ENCODE measurements around the gene TMEM255B. TPM values are rescaled to one million over a fixed set of nuclear protein-coding genes. Genes with fewer than 3 reads are reported as not detected.

Gene TMEM255B
- total and polyA plus RNA-seq, 9 of the 15 experiments (the other 6 are each of a cell fraction or from before 2014, with no cell fraction given) = 0.01 to 0.75 (median 0.23) TPM

DNA sequence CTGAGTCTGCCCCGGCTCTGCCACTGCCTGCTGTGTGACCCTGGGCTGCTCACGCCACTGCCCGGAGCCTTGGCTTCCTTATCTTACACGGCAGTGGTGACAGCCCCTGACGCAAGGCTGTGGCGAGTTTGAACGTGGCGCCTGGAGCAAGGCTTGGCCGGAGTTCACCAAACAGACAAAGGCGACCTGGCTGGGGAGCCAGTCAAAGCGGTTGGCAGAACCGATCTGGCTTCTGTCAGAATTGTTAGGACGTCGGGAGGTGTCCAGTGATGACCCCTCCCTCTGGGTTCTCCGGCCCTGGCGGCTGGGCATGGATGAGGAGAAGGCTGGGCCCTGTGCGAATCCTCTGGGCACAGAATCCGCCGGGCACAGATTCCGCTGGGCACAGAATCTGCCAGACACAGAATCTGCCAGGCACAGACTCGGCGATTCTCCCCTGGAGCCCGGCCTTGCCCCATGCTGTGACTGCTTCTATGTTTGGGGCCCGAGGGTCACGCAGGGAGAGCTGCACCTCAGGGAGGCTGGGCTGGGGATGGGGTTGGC lies 11.7 kb upstream of the TMEM255B start:
- Histone ChIP-seq H3K9me1 (ENCODE audit: control insufficient read depth, insufficient read depth, low read length) (no peaks in the 10 kb centered on the region), H3K9ac (ENCODE audit: insufficient read depth in 1 of 2, low read depth in 2 of 2, low read length in 2 of 2) (peak overlapping the region in 1 of 2 experiments; percentile 20; a peak in 1 of 4 replicates), H3K9me3 (replicated peaks; ENCODE audit: control insufficient read depth, insufficient read depth, low read depth, low read length) (no peaks in the 10 kb centered on the region; the same call in 1 of the 2 replicates), H3K27ac (ENCODE audit: extremely low read depth, low read depth, low read length) (no peak overlapping the region), H4K20me1 (replicated peaks; ENCODE audit: control insufficient read depth, insufficient read depth, low read length) (peaks cover 7% of the 10 kb centered on the region; the same call in 1 of the 2 replicates), H3K27me3 (ENCODE audit: control insufficient read depth in 2 of 2, insufficient read depth in 2 of 2, low read length in 2 of 2) (peaks cover 7 to 75% of the 10 kb centered on the region in 2 experiments), H3K4me2 (ENCODE audit: insufficient read depth, low read length) (peak overlapping the region; percentile 14; the same call in 1 of the 2 replicates), H3K4me1 (replicated peaks in 1 of 2; ENCODE audit: control insufficient read depth in 2 of 2, insufficient read depth in 2 of 2, low read length in 2 of 2) (peaks cover 4 to 33% of the 10 kb centered on the region in 2 experiments; a peak in 4 of 5 replicates), H3K4me3 (no peak overlapping the region), H3K79me2 (ENCODE audit: control insufficient read depth, insufficient read depth, low read length) (no peaks in the 10 kb centered on the region), H3K36me3 (ENCODE audit: control insufficient read depth, insufficient read depth, low read length) (no peaks in the 10 kb centered on the region), H2AFZ (ENCODE audit: low read depth, low read length) (no peak overlapping the region)
- BruUV-seq (replicated peaks) = no TSS peak
- ATAC-seq (peak; percentile 53), FAIRE-seq (no peak), DNase-seq (ENCODE audit: extremely low read depth in 1 of 4, low spot score in 3 of 4) (no peak)
- POLR2A ChIA-PET = interaction anchor here (0.6 to 1.2 kb wide), 2 partner anchors 9 to 590 kb away, joined by 3 to 4 read pairs; no protein-coding TSS in a partner anchor
- intact Hi-C loops (cut with micrococcal nuclease) = no loop called here
- 11% methylated on average over 17 of the region's 25 CpGs for WGBS (ENCODE audit: insufficient coverage, low coverage, missing lambda C conversion rate)
- in situ Hi-C loops (cut with MboI) = no loop called here
- CTCF ChIA-PET (ENCODE audit: low intra/inter-chr PET ratio) = interaction anchor here (0.6 kb wide), 1 partner anchor 309 kb away, joined by 3 read pairs; no protein-coding TSS in a partner anchor
- TF ChIP-seq LEF1 (IDR thresholded peaks at IDR 0.05) = no peak
- TF ChIP-seq RBM17 (IDR thresholded peaks at IDR 0.05; ENCODE audit: borderline replicate concordance, low read depth, low read length) = no peak
- no peak for TF ChIP-seq KLF16 (IDR thresholded peaks at IDR 0.05)
- TF ChIP-seq NFXL1 (CRISPR knock-in tag; IDR thresholded peaks at IDR 0.05) = no peak
- TF ChIP-seq, protein P1, sequence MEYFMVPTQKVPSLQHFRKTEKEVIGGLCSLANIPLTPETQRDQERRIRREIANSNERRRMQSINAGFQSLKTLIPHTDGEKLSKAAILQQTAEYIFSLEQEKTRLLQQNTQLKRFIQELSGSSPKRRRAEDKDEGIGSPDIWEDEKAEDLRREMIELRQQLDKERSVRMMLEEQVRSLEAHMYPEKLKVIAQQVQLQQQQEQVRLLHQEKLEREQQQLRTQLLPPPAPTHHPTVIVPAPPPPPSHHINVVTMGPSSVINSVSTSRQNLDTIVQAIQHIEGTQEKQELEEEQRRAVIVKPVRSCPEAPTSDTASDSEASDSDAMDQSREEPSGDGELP (CRISPR knock-in tag; IDR thresholded peaks at IDR 0.05; ENCODE audit: borderline replicate concordance) = no peak
- TF ChIP-seq ZNF699 (CRISPR knock-in tag; IDR thresholded peaks at IDR 0.05; ENCODE audit: insufficient replicate concordance) = no peak
- TF ChIP-seq PURB (CRISPR knock-in tag; IDR thresholded peaks at IDR 0.05; ENCODE audit: low read depth) = no peak
- TF ChIP-seq MYBL2 (IDR thresholded peaks at IDR 0.05; ENCODE audit: low read depth) = no peak
- no peak for TF ChIP-seq MYBL2 (CRISPR knock-in tag; IDR thresholded peaks at IDR 0.05; ENCODE audit: borderline replicate concordance)
- TF ChIP-seq ZC3H8 (IDR thresholded peaks at IDR 0.05) = no peak
- peak; percentile 62 for TF ChIP-seq ZFP36 (IDR thresholded peaks at IDR 0.05; ENCODE audit: low read depth, low read length, partially characterized antibody)
- no peak for TF ChIP-seq ETS1 (conservative IDR thresholded peaks at IDR 0.05; ENCODE audit: control insufficient read depth, low read depth, low read length)
- TF ChIP-seq, protein P2, sequence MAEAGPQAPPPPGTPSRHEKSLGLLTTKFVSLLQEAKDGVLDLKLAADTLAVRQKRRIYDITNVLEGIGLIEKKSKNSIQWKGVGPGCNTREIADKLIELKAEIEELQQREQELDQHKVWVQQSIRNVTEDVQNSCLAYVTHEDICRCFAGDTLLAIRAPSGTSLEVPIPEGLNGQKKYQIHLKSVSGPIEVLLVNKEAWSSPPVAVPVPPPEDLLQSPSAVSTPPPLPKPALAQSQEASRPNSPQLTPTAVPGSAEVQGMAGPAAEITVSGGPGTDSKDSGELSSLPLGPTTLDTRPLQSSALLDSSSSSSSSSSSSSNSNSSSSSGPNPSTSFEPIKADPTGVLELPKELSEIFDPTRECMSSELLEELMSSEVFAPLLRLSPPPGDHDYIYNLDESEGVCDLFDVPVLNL (CRISPR knock-in tag; IDR thresholded peaks at IDR 0.05; ENCODE audit: low read depth) = 0 out of 2 replicates have a peak, but pooled peaks have one; percentile 29
- TF ChIP-seq BRD9 (IDR thresholded peaks at IDR 0.05; ENCODE audit: low read depth, partially characterized antibody) = no peak
- TF ChIP-seq ZNF785 (CRISPR knock-in tag; IDR thresholded peaks at IDR 0.05) = no peak
- TF ChIP-seq CEBPG (CRISPR knock-in tag; IDR thresholded peaks at IDR 0.05) = no peak
- 0 out of 4 replicates have a peak, but pooled peaks of 1 of the 2 experiments have one; percentile 12 for TF ChIP-seq CEBPG (tag; conservative IDR thresholded peaks at IDR 0.05 in 1 of 2, IDR thresholded peaks at IDR 0.05 in 1 of 2)
- TF ChIP-seq, protein P3, sequence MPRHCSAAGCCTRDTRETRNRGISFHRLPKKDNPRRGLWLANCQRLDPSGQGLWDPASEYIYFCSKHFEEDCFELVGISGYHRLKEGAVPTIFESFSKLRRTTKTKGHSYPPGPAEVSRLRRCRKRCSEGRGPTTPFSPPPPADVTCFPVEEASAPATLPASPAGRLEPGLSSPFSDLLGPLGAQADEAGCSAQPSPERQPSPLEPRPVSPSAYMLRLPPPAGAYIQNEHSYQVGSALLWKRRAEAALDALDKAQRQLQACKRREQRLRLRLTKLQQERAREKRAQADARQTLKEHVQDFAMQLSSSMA (CRISPR knock-in tag; IDR thresholded peaks at IDR 0.05) = no peak
- TF ChIP-seq IRF2 (CRISPR knock-in tag; IDR thresholded peaks at IDR 0.05) = no peak
- no peak for TF ChIP-seq CBFA2T3 (IDR thresholded peaks at IDR 0.05)
